HS-5 (cell line): ENCODE results near the gene ZNRF2.

ENCODE experiments used
- DNase-seq: peaks from one replicate; pipeline ENCODE4 v3.0.0-alpha.2; 2012; ENCODE audit warnings: low read depth

ZNRF2 gene

GRCh38 chr7:30284298-30285066 lies at the start of gene ZNRF2:
Gene ZNRF2 (plus strand): TSS chr7:30284597. CDS start chr7:30285358, 761 bp downstream.
- DNase-seq: peak; percentile 98

GRCh38 chr7:30237271-30237695 lies 47.1 kb upstream of the ZNRF2 start:
- no peak for DNase-seq

- DNase-seq: peak; percentile 9
Observed at GRCh38 chr7:30238721-30239441, 45.5 kb upstream of the ZNRF2 start.

GRCh38 chr7:30240106-30240800 lies 44.1 kb upstream of the ZNRF2 start:
- no peak for DNase-seq

- DNase-seq: no peak
Observed at GRCh38 chr7:30241767-30242166, 42.6 kb upstream of the ZNRF2 start.

GRCh38 chr7:30244340-30244739 lies 40.1 kb upstream of the ZNRF2 start:
- DNase-seq: no peak

- DNase-seq: no peak
Observed at GRCh38 chr7:30245913-30246312, 38.5 kb upstream of the ZNRF2 start.

- DNase-seq: no peak
Observed at GRCh38 chr7:30246392-30246791, 38.0 kb upstream of the ZNRF2 start.

GRCh38 chr7:30247541-30248401 lies 36.6 kb upstream of the ZNRF2 start:
- no peak for DNase-seq

- no peak for DNase-seq
Observed at GRCh38 chr7:30249316-30249715, 35.1 kb upstream of the ZNRF2 start.

GRCh38 chr7:30249986-30250774 lies 34.2 kb upstream of the ZNRF2 start:
- DNase-seq: no peak

- DNase-seq: no peak
Observed at GRCh38 chr7:30251708-30252329, 32.6 kb upstream of the ZNRF2 start.

- no peak for DNase-seq
Observed at GRCh38 chr7:30252885-30253795, 31.3 kb upstream of the ZNRF2 start.

GRCh38 chr7:30253796-30254165 lies 30.6 kb upstream of the ZNRF2 start:
- no peak for DNase-seq

GRCh38 chr7:30254248-30254647 lies 30.1 kb upstream of the ZNRF2 start:
- no peak for DNase-seq

GRCh38 chr7:30254717-30255063 lies 29.7 kb upstream of the ZNRF2 start:
- DNase-seq: no peak

- DNase-seq: no peak
Observed at GRCh38 chr7:30255064-30255769, 29.2 kb upstream of the ZNRF2 start.

GRCh38 chr7:30256349-30256858 lies 28.0 kb upstream of the ZNRF2 start:
- no peak for DNase-seq

GRCh38 chr7:30260246-30260768 lies 24.1 kb upstream of the ZNRF2 start:
- no peak for DNase-seq
